SU-DHL-6 (cell line): Measurements from ENCODE around the gene DOCK3.

Experiments
- H2AFZ ChIP-seq: fragments of 200-600 bp; sonication (generic); 2 replicates; pipeline ENCODE4 v1.6.1; 2014; ENCODE audit warnings: low read depth, mild to moderate bottlenecking, moderate library complexity, mixed read lengths, antibody characterized with exemption, low read length; ENCODE audit not compliant: severe bottlenecking
- H3F3A ChIP-seq: fragments of 200-600 bp; shearing (Covaris generic); 2 replicates; pipeline ENCODE4 v1.6.0; 2016; ENCODE audit warnings: antibody characterized with exemption, mild to moderate bottlenecking; ENCODE audit not compliant: insufficient read depth
- H3K27ac ChIP-seq: fragments of 200-600 bp; sonication (generic); 2 replicates; pipeline ENCODE4 v1.5.1; 2016; ENCODE audit warnings: low read depth, mild to moderate bottlenecking, low read length, moderate library complexity, mixed read lengths
- H3K27me3 ChIP-seq: fragments of 200-600 bp; sonication (generic), shearing (Covaris generic); 2 replicates; pipeline ENCODE4 v1.6.0; 2014; ENCODE audit warnings: mild to moderate bottlenecking, low read length
- H3K36me3 ChIP-seq: fragments of 200-600 bp; sonication (generic); 2 replicates; pipeline ENCODE4 v1.6.1; 2014; ENCODE audit warnings: mild to moderate bottlenecking, low read length, mixed read lengths
- H3K4me2 ChIP-seq: fragments of 300-600, 200-600 bp; shearing (Covaris generic), sonication (generic); 2 replicates; pipeline ENCODE4 v1.6.0; 2014; ENCODE audit warnings: low read length, low read depth, mild to moderate bottlenecking; ENCODE audit not compliant: poor library complexity, severe bottlenecking
- H3K4me3 ChIP-seq: fragments of 200-600 bp; sonication (generic); 2 replicates; pipeline ENCODE4 v1.5.1; 2014; ENCODE audit warnings: antibody characterized with exemption, low read length, mild to moderate bottlenecking, mixed read lengths; ENCODE audit not compliant: insufficient read depth, poor library complexity, severe bottlenecking
- H3K79me2 ChIP-seq: fragments of 200-600 bp; sonication (generic); 2 replicates; pipeline ENCODE4 v1.6.1; 2014; ENCODE audit warnings: mild to moderate bottlenecking, low read length, moderate library complexity; ENCODE audit not compliant: insufficient read depth
- H3K9ac ChIP-seq: fragments of 200-600 bp; sonication (generic); 2 replicates; pipeline ENCODE4 v1.7.0; 2014; ENCODE audit warnings: mild to moderate bottlenecking, low read length
- H3K9me2 ChIP-seq: fragments of 200-600 bp; sonication (generic); replicated peaks from 2 replicates; pipeline ENCODE4 v1.6.1; 2014; ENCODE audit warnings: low read length; ENCODE audit not compliant: insufficient read depth
- H3K9me3 ChIP-seq: fragments of 200-600 bp; sonication (generic); 2 replicates; pipeline ENCODE4 v1.6.1; 2014; ENCODE audit warnings: low read length, mixed read lengths; ENCODE audit not compliant: insufficient read depth
- H4K20me1 ChIP-seq: fragments of 200-600 bp; sonication (generic); 2 replicates; pipeline ENCODE4 v1.6.1; 2014; ENCODE audit warnings: low read depth, mild to moderate bottlenecking, antibody characterized with exemption, low read length, moderate library complexity, mixed read lengths
- CTCF ChIP-seq: fragments of 200-600 bp; sonication (generic); IDR thresholded peaks from one replicate; pipeline ENCODE4 v1.5.1; 2017; ENCODE audit warnings: antibody characterized with exemption, mild to moderate bottlenecking, low read length, moderate library complexity; ENCODE audit not compliant: insufficient read depth, poor library complexity, severe bottlenecking
- EZH2phosphoT487 ChIP-seq: fragments of 200-600 bp; sonication (generic), shearing (Covaris generic); conservative IDR thresholded peaks from 2 replicates; pipeline ENCODE4 v1.6.1; 2018; ENCODE audit warnings: mild to moderate bottlenecking, antibody characterized with exemption, low read length, moderate library complexity, mixed read lengths

DOCK3 gene

DNA sequence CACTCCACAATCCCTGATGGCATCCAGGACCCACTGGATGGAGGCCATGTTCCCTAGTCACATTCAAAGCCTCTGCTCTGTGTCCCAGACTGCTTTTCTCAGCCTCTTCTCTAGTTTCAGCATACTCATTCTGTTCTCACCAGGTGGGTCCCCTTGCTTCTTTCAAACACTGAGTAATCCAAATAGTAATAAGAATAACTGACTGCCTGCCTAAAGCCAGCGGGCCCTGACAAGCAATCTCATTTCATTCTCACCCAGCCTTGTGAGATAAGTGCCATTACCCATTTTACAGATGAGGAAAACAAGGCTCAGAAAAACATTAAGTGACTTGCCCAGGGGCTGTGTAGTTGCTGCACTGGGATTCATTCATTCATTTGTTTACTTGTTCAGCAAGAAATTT, 32.3 kb upstream of the DOCK3 start:
- Histone ChIP-seq H3K9ac (no peak overlapping the region), H2AFZ (no peak overlapping the region), H3K4me3 (no peak overlapping the region), H3K9me2 (no peaks in the 10 kb centered on the region), H3K36me3 (no peaks in the 10 kb centered on the region), H3K27me3 (no peaks in the 10 kb centered on the region), H3K79me2 (no peaks in the 10 kb centered on the region), H3F3A (no peaks in the 10 kb centered on the region), H4K20me1 (no peaks in the 10 kb centered on the region), H3K27ac (no peak overlapping the region), H3K4me2 (no peak overlapping the region), H3K9me3 (no peaks in the 10 kb centered on the region)
- TF ChIP-seq CTCF (no peak), EZH2phosphoT487 (no peak)

DNA sequence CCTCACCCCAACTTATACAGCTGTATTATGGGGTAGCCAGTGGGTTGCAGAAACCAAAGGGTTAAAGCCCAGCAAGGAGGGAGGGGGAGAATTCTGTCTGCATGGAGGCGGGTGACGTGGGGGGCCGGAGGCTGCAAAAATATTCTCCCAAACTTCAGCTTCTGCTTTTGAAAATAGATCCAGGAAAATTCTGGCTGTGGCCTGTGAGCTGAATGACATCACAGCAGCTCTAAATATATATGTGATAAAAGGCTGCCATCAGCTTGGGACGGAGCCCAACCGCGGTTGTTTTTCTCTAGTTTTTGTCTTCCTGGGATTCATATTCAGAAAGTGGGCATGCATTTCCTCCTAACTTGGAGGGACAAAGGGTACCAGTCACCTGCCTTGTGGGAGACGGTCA, 30.2 kb upstream of the DOCK3 start:
- H3K4me3 ChIP-seq = no peak overlapping the region
- H3K79me2 ChIP-seq = no peaks in the 10 kb centered on the region
- H3K4me2 ChIP-seq = no peak overlapping the region
- TF ChIP-seq CTCF = no peak
- H2AFZ ChIP-seq = no peak overlapping the region
- no peaks in the 10 kb centered on the region for H3K9me2 ChIP-seq
- H3K36me3 ChIP-seq = no peaks in the 10 kb centered on the region
- no peak overlapping the region for H3K27ac ChIP-seq
- H4K20me1 ChIP-seq = no peaks in the 10 kb centered on the region
- H3F3A ChIP-seq = no peaks in the 10 kb centered on the region
- no peak overlapping the region for H3K9ac ChIP-seq
- H3K9me3 ChIP-seq = no peaks in the 10 kb centered on the region
- H3K27me3 ChIP-seq = no peaks in the 10 kb centered on the region

DNA sequence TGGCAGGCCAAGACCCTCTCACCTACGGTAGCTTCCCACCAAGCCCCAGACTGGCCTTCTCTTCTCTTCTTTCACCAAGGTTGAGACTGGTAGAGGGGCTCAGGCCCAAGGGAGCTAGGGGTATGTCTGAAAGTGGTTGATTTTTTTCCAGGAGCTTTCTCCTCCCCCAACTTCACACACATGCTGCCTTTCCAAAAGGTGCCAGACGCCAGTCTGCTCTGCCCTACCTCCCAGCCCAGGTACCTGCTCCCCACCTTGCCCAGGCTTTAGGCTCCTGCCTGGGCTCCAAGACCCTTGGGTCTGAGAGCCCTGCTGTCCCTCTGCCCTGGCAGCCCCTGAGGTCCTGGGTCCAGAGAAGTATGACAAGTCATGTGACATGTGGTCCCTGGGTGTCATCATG, 29.3 kb upstream of the DOCK3 start:
- Histone ChIP-seq H3K4me3 (no peak overlapping the region), H3K36me3 (no peaks in the 10 kb centered on the region), H3K4me2 (no peak overlapping the region), H3K9ac (no peak overlapping the region), H3K27me3 (no peaks in the 10 kb centered on the region), H2AFZ (no peak overlapping the region), H3K9me3 (no peaks in the 10 kb centered on the region), H3K27ac (no peak overlapping the region), H4K20me1 (no peaks in the 10 kb centered on the region), H3F3A (no peaks in the 10 kb centered on the region), H3K79me2 (no peaks in the 10 kb centered on the region), H3K9me2 (no peaks in the 10 kb centered on the region)
- TF ChIP-seq CTCF = no peak
- no peak for TF ChIP-seq EZH2phosphoT487

DNA sequence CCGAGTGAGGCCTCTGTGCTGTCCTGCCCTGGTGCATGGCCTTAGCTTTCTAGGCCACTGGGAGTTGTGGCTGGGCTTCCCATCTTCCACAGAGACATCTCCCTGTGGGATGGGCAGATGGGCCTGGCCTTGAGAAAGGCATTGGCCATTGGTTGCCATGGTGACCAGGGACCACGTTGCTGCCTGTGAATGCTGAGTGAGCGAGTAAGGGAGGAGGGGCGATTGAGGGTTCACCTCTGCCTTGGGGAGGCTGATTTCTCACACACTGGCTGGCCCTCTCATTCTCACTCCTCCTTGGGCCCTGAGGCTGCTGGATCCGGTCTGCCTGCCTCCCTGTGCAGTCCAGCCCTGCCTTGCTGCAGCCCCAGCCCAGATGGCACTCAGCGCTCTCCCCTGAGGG, 26.4 kb upstream of the DOCK3 start:
- no peaks in the 10 kb centered on the region for H3K9me3 ChIP-seq
- no peaks in the 10 kb centered on the region for H4K20me1 ChIP-seq
- H2AFZ ChIP-seq = no peak overlapping the region
- H3K27ac ChIP-seq = no peak overlapping the region
- H3K36me3 ChIP-seq = no peaks in the 10 kb centered on the region
- H3K27me3 ChIP-seq = no peaks in the 10 kb centered on the region
- no peak overlapping the region for H3K9ac ChIP-seq
- H3K4me2 ChIP-seq = no peak overlapping the region
- no peaks in the 10 kb centered on the region for H3K9me2 ChIP-seq
- no peaks in the 10 kb centered on the region for H3F3A ChIP-seq
- no peak overlapping the region for H3K4me3 ChIP-seq
- TF ChIP-seq CTCF (no peak), EZH2phosphoT487 (no peak)
- H3K79me2 ChIP-seq = no peaks in the 10 kb centered on the region
